Large intestine (tissue), 1 donor: Measurements from ENCODE around the gene CD300A. TPM values are rescaled to one million over a fixed set of nuclear protein-coding genes. Genes with fewer than 3 reads are reported as not detected.

ENCODE experiments used
- polyA plus RNA-seq: library from polyadenylated mRNA; unstranded; fragments of 120-200 nt; gene quantifications from one replicate; pipeline ENCODE4 v1.2.1, GENCODE V29; 2013

Gene CD300A
- polyA plus RNA-seq, 1 donor, result 6.7 TPM

Other genes with a start within 250 kb of the CD300A start
- gene DNAI2, start 192.4 kb upstream of the CD300A start, polyA plus RNA-seq, result 0.07 TPM
- gene KIF19, start 140.4 kb upstream of the CD300A start, polyA plus RNA-seq, result 5.7 TPM
- 1.1 TPM for gene BTBD17, start 104.8 kb upstream of the CD300A start, polyA plus RNA-seq
- gene GPR142, start 99.1 kb upstream of the CD300A start, polyA plus RNA-seq, result 0.97 TPM
- 38.8 TPM for gene GPRC5C, start 34.5 kb upstream of the CD300A start, polyA plus RNA-seq
- gene CD300LB, start 64.8 kb downstream of the CD300A start, polyA plus RNA-seq, result 0.27 TPM
- 0.99 TPM for gene CD300C, start 79.5 kb downstream of the CD300A start, polyA plus RNA-seq
- 0.15 TPM for gene CD300H, start 100.9 kb downstream of the CD300A start, polyA plus RNA-seq
- not detected for gene CD300LD, start 125.6 kb downstream of the CD300A start, polyA plus RNA-seq
- 0.12 TPM for gene CD300E, start 157.1 kb downstream of the CD300A start, polyA plus RNA-seq
- 2.2 TPM for gene CD300LF, start 246.3 kb downstream of the CD300A start, polyA plus RNA-seq